ENCODE data around the gene TEX48.

GRCh38 chr9:114718801-114719221, 36.8 kb upstream of the TEX48 start:
- no peak for TF ChIP-seq POLR2A (IDR thresholded peaks at IDR 0.05)
- TF ChIP-seq, protein P1, sequence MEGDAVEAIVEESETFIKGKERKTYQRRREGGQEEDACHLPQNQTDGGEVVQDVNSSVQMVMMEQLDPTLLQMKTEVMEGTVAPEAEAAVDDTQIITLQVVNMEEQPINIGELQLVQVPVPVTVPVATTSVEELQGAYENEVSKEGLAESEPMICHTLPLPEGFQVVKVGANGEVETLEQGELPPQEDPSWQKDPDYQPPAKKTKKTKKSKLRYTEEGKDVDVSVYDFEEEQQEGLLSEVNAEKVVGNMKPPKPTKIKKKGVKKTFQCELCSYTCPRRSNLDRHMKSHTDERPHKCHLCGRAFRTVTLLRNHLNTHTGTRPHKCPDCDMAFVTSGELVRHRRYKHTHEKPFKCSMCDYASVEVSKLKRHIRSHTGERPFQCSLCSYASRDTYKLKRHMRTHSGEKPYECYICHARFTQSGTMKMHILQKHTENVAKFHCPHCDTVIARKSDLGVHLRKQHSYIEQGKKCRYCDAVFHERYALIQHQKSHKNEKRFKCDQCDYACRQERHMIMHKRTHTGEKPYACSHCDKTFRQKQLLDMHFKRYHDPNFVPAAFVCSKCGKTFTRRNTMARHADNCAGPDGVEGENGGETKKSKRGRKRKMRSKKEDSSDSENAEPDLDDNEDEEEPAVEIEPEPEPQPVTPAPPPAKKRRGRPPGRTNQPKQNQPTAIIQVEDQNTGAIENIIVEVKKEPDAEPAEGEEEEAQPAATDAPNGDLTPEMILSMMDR (IDR thresholded peaks at IDR 0.05), result no peak

All from transverse colon (tissue), 3 donors.